Keratinocyte (primary cell): ENCODE results near the gene ZMYM2. TPM values are rescaled to one million over a fixed set of nuclear protein-coding genes. Genes with fewer than 3 reads are reported as not detected.

Experiments used
- DNase-seq: peaks from one replicate; pipeline ENCODE4 v3.0.0-alpha.2; 2011; ENCODE audit warnings: low read depth, missing footprints, low spot score
- FAIRE-seq: peaks from 2 replicates; lab custom pipeline; 2011; peaks lifted over from hg19 to GRCh38; lab: Jason Lieb, UNC
- H2AFZ ChIP-seq: 2 replicates; pipeline ENCODE4 v1.6.0; 2012; ENCODE audit warnings: low read length, control low read depth, inconsistent platforms; ENCODE audit not compliant: control insufficient read depth
- H3K27ac ChIP-seq: 2 replicates; pipeline ENCODE4 v1.5.1; 2011; ENCODE audit warnings: low read length; ENCODE audit not compliant: control insufficient read depth, insufficient read depth
- H3K27me3 ChIP-seq: 3 replicates; pipeline ENCODE4 v1.6.0; 2011; ENCODE audit warnings: low read length; ENCODE audit not compliant: control insufficient read depth, insufficient read depth; ENCODE audit errors: extremely low read depth
- H3K36me3 ChIP-seq, 2 experiments: 2 replicates in 1 of 2; 3 replicates in 1 of 2; pipeline ENCODE4 v1.5.1; 2011; ENCODE audit warnings: low read length in 2 of 2, mild to moderate bottlenecking in 1 of 2; ENCODE audit not compliant: control insufficient read depth in 2 of 2, insufficient read depth in 2 of 2; ENCODE audit errors: extremely low read depth in 1 of 2
- H3K4me1 ChIP-seq: 3 replicates; pipeline ENCODE4 v1.5.1; 2011; ENCODE audit warnings: low read length; ENCODE audit not compliant: control insufficient read depth, insufficient read depth; ENCODE audit errors: extremely low read depth
- H3K4me2 ChIP-seq: 3 replicates; pipeline ENCODE4 v1.6.0; 2011; ENCODE audit warnings: low read depth, low read length; ENCODE audit not compliant: control insufficient read depth, insufficient read depth; ENCODE audit errors: extremely low read depth
- H3K4me3 ChIP-seq, 3 experiments: fragments of 200-600 bp in 1 of 3; sonication (generic) in 1 of 3; 2 replicates in 2 of 3; 3 replicates in 1 of 3; pipeline ENCODE4 v1.5.1; 2011 to 2016; ENCODE audit warnings: low read length in 3 of 3, mild to moderate bottlenecking in 3 of 3, control low read depth in 2 of 3, inconsistent platforms in 1 of 3, low read depth in 1 of 3, mixed read lengths in 1 of 3, mixed run types in 1 of 3, moderate library complexity in 1 of 3; ENCODE audit not compliant: control insufficient read depth in 2 of 3, insufficient read depth in 2 of 3; ENCODE audit errors: extremely low read depth in 1 of 3
- H3K79me2 ChIP-seq: 2 replicates; pipeline ENCODE4 v1.6.0; 2012; ENCODE audit warnings: low read length; ENCODE audit not compliant: control insufficient read depth, insufficient read depth
- H3K9ac ChIP-seq: 3 replicates; pipeline ENCODE4 v1.6.0; 2011; ENCODE audit warnings: low read length; ENCODE audit not compliant: control insufficient read depth, insufficient read depth; ENCODE audit errors: extremely low read depth
- H3K9me1 ChIP-seq: 3 replicates; pipeline ENCODE4 v1.6.0; 2011; ENCODE audit warnings: low read length; ENCODE audit not compliant: control insufficient read depth, insufficient read depth; ENCODE audit errors: extremely low read depth
- H3K9me3 ChIP-seq: 2 replicates; pipeline ENCODE4 v1.5.1; 2012; ENCODE audit warnings: low read depth, low read length; ENCODE audit not compliant: control insufficient read depth
- H4K20me1 ChIP-seq: 3 replicates; pipeline ENCODE4 v1.6.0; 2011; ENCODE audit warnings: low read length; ENCODE audit not compliant: control insufficient read depth, insufficient read depth; ENCODE audit errors: extremely low read depth
- EZH2 ChIP-seq: IDR thresholded peaks from one replicate; pipeline ENCODE4 v1.6.1; 2012; ENCODE audit warnings: inconsistent platforms, mild to moderate bottlenecking, low read length, moderate library complexity
- dilution Hi-C: fragments of 300-500 bp; cut with MboI; formaldehyde crosslinking; loops from one replicate; pipeline ENCODE4 v1.7.0; 2020; ENCODE audit warnings: low sequenced_read_pairs; ENCODE audit not compliant: extremely low pct_ligation_motif_present
- polyA plus RNA-seq, 5 experiments: library from polyadenylated mRNA; depleted of rRNA in 3 of 5; stranded (reverse) in 3 of 5; stranded (forward) in 1 of 5; unstranded in 1 of 5; fragments of >200 nt; gene quantifications; 1 replicate in 1 of 5; 2 replicates in 3 of 5; 3 replicates in 1 of 5; pipeline versions ENCODE4 v1.2.1 to v1.2.3, GENCODE V29; 2011 to 2012; ENCODE audit warnings: missing spikeins in 2 of 5, low read depth in 1 of 5, low replicate concordance in 1 of 5
- TF ChIP-seq, protein P1 (sequence below), 3 experiments: IDR thresholded peaks in 1 of 3; conservative IDR thresholded peaks in 1 of 3; optimal IDR thresholded peaks in 1 of 3; 2 replicates in 2 of 3; 3 replicates in 1 of 3; pipeline versions ENCODE3 to v1.5.1; 2011; ENCODE audit warnings: low read length in 3 of 3, mild to moderate bottlenecking in 3 of 3, moderate library complexity in 2 of 3, control low read depth in 1 of 3, inconsistent platforms in 1 of 3; ENCODE audit not compliant: insufficient read depth in 2 of 3; ENCODE audit errors: extremely low read depth in 1 of 3

Gene ZMYM2
- polyA plus RNA-seq, 1 donor (not counting 4 experiments of a cell fraction or from before 2014, with no cell fraction given): 51.3 TPM

DNA sequence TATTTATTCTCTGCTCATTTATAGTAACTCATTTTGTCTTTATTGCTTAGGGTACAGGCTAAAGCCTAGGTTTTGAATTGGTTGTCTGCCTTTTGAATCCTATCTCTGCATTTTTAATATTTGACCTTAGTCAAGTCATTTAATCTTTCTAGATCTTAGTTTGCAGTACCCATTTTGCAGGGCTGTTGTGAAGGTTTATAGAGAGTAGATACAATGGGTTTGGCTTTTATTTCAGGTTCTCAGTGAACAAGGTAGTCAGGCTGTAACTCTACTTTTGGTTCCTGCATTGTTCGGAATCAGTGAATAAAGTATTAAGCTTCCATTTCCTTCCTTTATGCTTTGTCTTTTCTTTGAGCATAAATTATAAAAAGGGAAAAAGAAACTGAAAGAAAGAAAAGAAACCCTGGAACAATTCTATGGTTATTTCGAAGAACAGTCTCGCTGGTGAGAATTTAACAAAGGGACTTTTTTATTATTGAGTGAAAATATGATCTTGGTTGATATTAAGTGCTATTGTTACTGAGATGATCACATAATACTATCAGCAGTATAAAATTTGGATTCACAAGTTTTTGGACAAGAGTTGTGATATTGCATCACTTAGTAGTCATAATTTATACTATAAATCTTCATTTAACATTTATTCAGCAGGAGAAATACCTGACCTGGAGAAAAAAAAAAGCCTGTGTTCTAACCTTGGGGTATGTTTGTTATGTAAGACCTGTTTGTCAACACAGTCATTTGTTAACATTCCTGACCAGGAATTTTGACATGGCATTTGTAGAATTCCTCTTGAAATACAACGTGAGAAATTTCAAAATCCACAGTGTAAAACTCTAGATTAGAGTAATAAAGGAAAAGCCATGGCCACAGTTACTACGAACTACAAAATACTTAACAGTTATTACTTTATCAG, 91.3 kb downstream of the ZMYM2 start:
- H3K36me3 ChIP-seq: peaks cover 0 to 3% of the 10 kb centered on the region in 2 experiments
- dilution Hi-C loops: no loop called here
- TF ChIP-seq EZH2: no peak
- TF ChIP-seq, protein P1, sequence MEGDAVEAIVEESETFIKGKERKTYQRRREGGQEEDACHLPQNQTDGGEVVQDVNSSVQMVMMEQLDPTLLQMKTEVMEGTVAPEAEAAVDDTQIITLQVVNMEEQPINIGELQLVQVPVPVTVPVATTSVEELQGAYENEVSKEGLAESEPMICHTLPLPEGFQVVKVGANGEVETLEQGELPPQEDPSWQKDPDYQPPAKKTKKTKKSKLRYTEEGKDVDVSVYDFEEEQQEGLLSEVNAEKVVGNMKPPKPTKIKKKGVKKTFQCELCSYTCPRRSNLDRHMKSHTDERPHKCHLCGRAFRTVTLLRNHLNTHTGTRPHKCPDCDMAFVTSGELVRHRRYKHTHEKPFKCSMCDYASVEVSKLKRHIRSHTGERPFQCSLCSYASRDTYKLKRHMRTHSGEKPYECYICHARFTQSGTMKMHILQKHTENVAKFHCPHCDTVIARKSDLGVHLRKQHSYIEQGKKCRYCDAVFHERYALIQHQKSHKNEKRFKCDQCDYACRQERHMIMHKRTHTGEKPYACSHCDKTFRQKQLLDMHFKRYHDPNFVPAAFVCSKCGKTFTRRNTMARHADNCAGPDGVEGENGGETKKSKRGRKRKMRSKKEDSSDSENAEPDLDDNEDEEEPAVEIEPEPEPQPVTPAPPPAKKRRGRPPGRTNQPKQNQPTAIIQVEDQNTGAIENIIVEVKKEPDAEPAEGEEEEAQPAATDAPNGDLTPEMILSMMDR (optimal IDR thresholded peaks at IDR 0.05 in 1 of 3, IDR thresholded peaks at IDR 0.05 in 1 of 3, conservative IDR thresholded peaks at IDR 0.05 in 1 of 3; ENCODE audit: extremely low read depth in 1 of 3, insufficient read depth in 2 of 3, low read length in 3 of 3): no peak
- H2AFZ ChIP-seq: no peak overlapping the region
- no peak overlapping the region for H3K9ac ChIP-seq
- FAIRE-seq (no peak), DNase-seq (no peak)
- H3K4me3 ChIP-seq: no peak overlapping the region
- no peak overlapping the region for H3K4me2 ChIP-seq
- no peaks in the 10 kb centered on the region for H3K9me1 ChIP-seq
- no peaks in the 10 kb centered on the region for H4K20me1 ChIP-seq
- no peaks in the 10 kb centered on the region for H3K4me1 ChIP-seq
- H3K27me3 ChIP-seq: no peaks in the 10 kb centered on the region
- no peak overlapping the region for H3K27ac ChIP-seq
- H3K9me3 ChIP-seq: no peaks in the 10 kb centered on the region
- H3K79me2 ChIP-seq: no peaks in the 10 kb centered on the region

DNA sequence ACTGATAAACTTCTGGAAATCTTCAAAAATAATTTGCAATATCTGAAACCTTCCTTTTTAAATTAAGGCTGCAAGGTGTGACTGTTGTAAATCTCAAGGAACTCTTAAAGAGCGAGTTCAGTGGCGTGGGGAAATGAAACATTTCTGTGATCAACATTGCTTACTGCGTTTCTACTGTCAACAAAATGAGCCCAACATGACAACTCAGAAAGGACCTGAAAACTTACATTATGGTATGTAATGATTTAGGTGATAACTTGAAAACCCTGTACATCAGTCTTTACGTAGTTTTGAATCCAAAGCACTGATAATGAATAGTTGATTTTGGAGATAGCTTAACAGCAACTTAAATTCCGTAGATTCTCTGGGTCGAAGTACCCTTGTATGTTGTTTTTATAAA, 92.8 kb downstream of the ZMYM2 start:
- no peaks in the 10 kb centered on the region for H4K20me1 ChIP-seq
- FAIRE-seq (no peak), DNase-seq (no peak)
- H3K27me3 ChIP-seq: no peaks in the 10 kb centered on the region
- H3K79me2 ChIP-seq: no peaks in the 10 kb centered on the region
- no peak for TF ChIP-seq EZH2
- TF ChIP-seq, protein P1 (optimal IDR thresholded peaks at IDR 0.05 in 1 of 3, IDR thresholded peaks at IDR 0.05 in 1 of 3, conservative IDR thresholded peaks at IDR 0.05 in 1 of 3; ENCODE audit: extremely low read depth in 1 of 3, insufficient read depth in 2 of 3, low read length in 3 of 3): no peak
- no peak overlapping the region for H3K9ac ChIP-seq
- H3K4me1 ChIP-seq: no peaks in the 10 kb centered on the region
- no peak overlapping the region for H2AFZ ChIP-seq
- H3K27ac ChIP-seq: no peak overlapping the region
- H3K9me1 ChIP-seq: no peaks in the 10 kb centered on the region
- dilution Hi-C loops: no loop called here
- H3K36me3 ChIP-seq: peaks cover 3 to 4% of the 10 kb centered on the region in 2 experiments
- H3K9me3 ChIP-seq: no peaks in the 10 kb centered on the region
- H3K4me3 ChIP-seq: no peak overlapping the region
- H3K4me2 ChIP-seq: no peak overlapping the region
